K562 (cell line): ENCODE data around the gene TIMM44. TPM values are rescaled to one million over a fixed set of nuclear protein-coding genes. Genes with fewer than 3 reads are reported as not detected.

ENCODE experiments used
- DIDO1 ChIP-seq: fragments of 450-650 bp; IDR thresholded peaks from 2 replicates; pipeline ENCODE4 v1.6.1; 2016; ENCODE audit warnings: low read depth, missing biosample characterization, missing genetic modification characterization
- ELF2 ChIP-seq: fragments of 250-450 bp; sonication (Bioruptor Pico); IDR thresholded peaks from 2 replicates; pipeline ENCODE4 v1.5.0; 2021; ENCODE audit warnings: mild to moderate bottlenecking
- ETV6 ChIP-seq, 3 experiments: fragments of 150-350 bp in 1 of 3; sonication (generic) in 1 of 3; formaldehyde crosslinking in 1 of 3; IDR thresholded peaks; 2 replicates each; pipeline versions ENCODE4 v1.6.1 to v1.8.0; 2014 to 2022; ENCODE audit warnings: borderline replicate concordance in 2 of 3, low read depth in 2 of 3, antibody characterized with exemption in 1 of 3, low read length in 1 of 3, mild to moderate bottlenecking in 1 of 3, missing genetic modification reagents in 1 of 3
- FIP1L1 ChIP-seq: fragments of 200-400 bp; formaldehyde crosslinking; IDR thresholded peaks from 2 replicates; pipeline ENCODE4 v1.6.1; 2018; ENCODE audit warnings: mild to moderate bottlenecking, low read depth, low read length; ENCODE audit not compliant: poor library complexity, severe bottlenecking
- GABPB1 ChIP-seq: sonication (generic); formaldehyde crosslinking; IDR thresholded peaks from 2 replicates; pipeline ENCODE4 v1.8.0; 2022; ENCODE audit warnings: mild to moderate bottlenecking, missing genetic modification reagents
- GATAD2A ChIP-seq: fragments of 450-650 bp; IDR thresholded peaks from 2 replicates; pipeline ENCODE4 v1.6.1; 2017
- HNRNPL ChIP-seq: fragments of 200-400 bp; formaldehyde crosslinking; IDR thresholded peaks from 2 replicates; pipeline ENCODE4 v1.6.1; 2017; ENCODE audit warnings: low read depth, mild to moderate bottlenecking, low read length
- HOXB6 ChIP-seq: fragments of 250-450 bp; sonication (Bioruptor Pico); IDR thresholded peaks from 2 replicates; pipeline ENCODE4 v1.5.1; 2022; ENCODE audit warnings: mild to moderate bottlenecking, borderline replicate concordance
- MAZ ChIP-seq, 2 experiments: fragments of 450-650 bp in 1 of 2; sonication (generic) in 1 of 2; formaldehyde crosslinking; IDR thresholded peaks in 1 of 2; conservative IDR thresholded peaks in 1 of 2; 2 replicates each; pipeline versions ENCODE4 v1.4.0 to v1.5.0; 2020; ENCODE audit warnings: mild to moderate bottlenecking in 1 of 2, missing genetic modification reagents in 1 of 2
- MCM7 ChIP-seq, 2 experiments: fragments of 450-650 bp; IDR thresholded peaks; 2 replicates each; pipeline ENCODE4 v1.6.1; 2016 to 2018
- MED1 ChIP-seq: sonication (generic); formaldehyde crosslinking; IDR thresholded peaks from 2 replicates; pipeline ENCODE4 v1.8.1; 2023; ENCODE audit warnings: missing genetic modification reagents, borderline replicate concordance
- PHB2 ChIP-seq: fragments of 450-650 bp; IDR thresholded peaks from 2 replicates; pipeline ENCODE4 v1.6.1; 2017; ENCODE audit warnings: low read depth
- PPARD ChIP-seq: fragments of 250-450 bp; sonication (Bioruptor Pico); IDR thresholded peaks from 2 replicates; pipeline ENCODE4 v1.8.0; 2022; ENCODE audit warnings: inconsistent platforms, mild to moderate bottlenecking, moderate library complexity
- TAF9B ChIP-seq: fragments of 450-650 bp; IDR thresholded peaks from 2 replicates; pipeline ENCODE4 v1.6.1; 2018; ENCODE audit warnings: mild to moderate bottlenecking; ENCODE audit not compliant: partially characterized antibody
- ZFP36 ChIP-seq: fragments of 150-350 bp; IDR thresholded peaks from 2 replicates; pipeline ENCODE4 v1.6.1; 2018; ENCODE audit warnings: low read length, low read depth; ENCODE audit not compliant: partially characterized antibody
- ZNF23 ChIP-seq: fragments of 250-450 bp; sonication (Bioruptor Pico); IDR thresholded peaks from 2 replicates; pipeline ENCODE4 v1.4.0; 2020; ENCODE audit warnings: mild to moderate bottlenecking
- ZNF57 ChIP-seq: fragments of 450-650 bp; formaldehyde crosslinking; IDR thresholded peaks from 2 replicates; pipeline ENCODE4 v1.4.0; 2020; ENCODE audit warnings: mild to moderate bottlenecking, moderate library complexity
- ZNF583 ChIP-seq: fragments of 250-450 bp; sonication (Bioruptor Pico); IDR thresholded peaks from 2 replicates; pipeline ENCODE4 v1.4.0; 2020
- ZNF77 ChIP-seq: fragments of 250-450 bp; sonication (Bioruptor Pico); IDR thresholded peaks from 2 replicates; pipeline ENCODE4 v1.5.0; 2020
- polyA plus RNA-seq, 8 experiments: library from polyadenylated mRNA; depleted of rRNA in 4 of 8; stranded (reverse) in 5 of 8; unstranded in 3 of 8; fragments of >200 nt; fragmentation: Nextera tagmentation in 2 of 8; fragmentation: Illumina TruSeq in 1 of 8; extraction: Ambion mirVana in 2 of 8; extraction: Trizol in 1 of 8; gene quantifications; 2 replicates each; pipeline versions ENCODE4 v1.2.1 to v1.2.3, GENCODE V29; 2011 to 2014; ENCODE audit warnings: inconsistent platforms in 1 of 8, missing spikeins in 1 of 8
- total RNA-seq, 7 experiments: library from RNA; depleted of rRNA in 6 of 7; stranded (reverse); fragments of >200 nt in 6 of 7; fragmentation: Illumina TruSeq in 2 of 7; extraction: Trizol in 2 of 7; gene quantifications; 2 replicates each; pipeline versions ENCODE4 v1.2.1 to v1.2.3, GENCODE V29; 2011 to 2021; ENCODE audit warnings: low replicate concordance in 1 of 7
- TF ChIP-seq, protein P1 (sequence below): fragments of 250-450 bp; sonication (Bioruptor Pico); IDR thresholded peaks from 2 replicates; pipeline ENCODE4 v1.4.0; 2020; ENCODE audit warnings: borderline replicate concordance
- TF ChIP-seq, protein P2 (sequence below): fragments of 450-650 bp; formaldehyde crosslinking; IDR thresholded peaks from 2 replicates; pipeline ENCODE4 v1.4.0; 2022; ENCODE audit warnings: missing genetic modification characterization
- TF ChIP-seq, protein P3 (sequence below): sonication (generic); formaldehyde crosslinking; IDR thresholded peaks from 2 replicates; pipeline ENCODE4 v1.8.0; 2022; ENCODE audit warnings: mild to moderate bottlenecking, missing genetic modification reagents
- TF ChIP-seq, protein P4 (sequence below): fragments of 200-400 bp; formaldehyde crosslinking; IDR thresholded peaks from 2 replicates; pipeline ENCODE4 v1.6.1; 2017; ENCODE audit warnings: mild to moderate bottlenecking, low read depth, low read length, moderate library complexity

The TIMM44 gene
- total and polyA plus RNA-seq, 9 of the 15 experiments (the other 6 are each of a cell fraction or from before 2014, with no cell fraction given) = 10.3 to 231 (median 89.3) TPM

DNA sequence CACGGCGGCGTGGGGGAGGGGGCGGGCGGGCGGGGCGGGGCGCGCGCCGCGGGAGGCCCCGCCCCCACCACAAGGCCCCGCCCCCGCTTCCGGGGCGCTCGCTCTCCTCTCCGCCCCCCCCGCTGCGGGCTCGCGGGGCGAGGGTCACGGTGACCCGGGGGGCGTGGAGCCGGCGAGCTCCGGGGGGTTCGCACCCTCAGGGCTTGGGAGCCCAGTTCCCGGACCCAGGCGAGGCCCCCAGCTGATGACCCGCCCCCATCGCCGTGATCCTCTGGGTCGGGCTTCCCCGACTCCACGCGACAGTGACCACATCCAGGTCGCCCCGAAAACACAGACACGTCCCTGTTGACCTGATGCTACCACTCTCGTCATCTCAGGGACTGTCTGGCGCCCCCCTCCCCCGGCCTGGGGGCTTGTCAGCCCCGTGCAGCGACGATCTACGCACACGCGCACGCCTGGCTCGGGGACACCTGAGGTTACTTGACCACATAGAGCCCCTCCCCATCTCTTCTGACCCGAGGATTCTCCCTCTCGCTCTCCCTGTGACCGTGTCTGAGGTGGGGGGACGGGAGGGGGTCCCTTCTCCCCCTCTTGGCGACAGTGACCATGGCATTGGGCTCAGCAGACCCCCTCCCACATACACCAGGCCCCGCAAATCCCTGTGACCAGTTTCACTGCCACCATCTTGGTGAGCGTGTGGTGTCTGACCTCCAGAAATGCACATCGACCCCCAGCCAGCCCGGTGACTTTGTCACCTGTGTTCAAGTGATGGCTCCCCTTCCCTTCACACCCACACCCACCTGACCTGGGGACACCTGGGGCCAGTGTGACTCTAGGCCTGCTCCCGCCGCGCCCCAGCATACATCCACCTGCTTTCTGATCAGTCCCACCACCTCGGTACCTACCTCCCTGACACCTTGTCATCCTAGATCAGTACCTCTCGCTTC is 39.1 kb downstream of the TIMM44 start (continued):
- TF ChIP-seq, protein P1, sequence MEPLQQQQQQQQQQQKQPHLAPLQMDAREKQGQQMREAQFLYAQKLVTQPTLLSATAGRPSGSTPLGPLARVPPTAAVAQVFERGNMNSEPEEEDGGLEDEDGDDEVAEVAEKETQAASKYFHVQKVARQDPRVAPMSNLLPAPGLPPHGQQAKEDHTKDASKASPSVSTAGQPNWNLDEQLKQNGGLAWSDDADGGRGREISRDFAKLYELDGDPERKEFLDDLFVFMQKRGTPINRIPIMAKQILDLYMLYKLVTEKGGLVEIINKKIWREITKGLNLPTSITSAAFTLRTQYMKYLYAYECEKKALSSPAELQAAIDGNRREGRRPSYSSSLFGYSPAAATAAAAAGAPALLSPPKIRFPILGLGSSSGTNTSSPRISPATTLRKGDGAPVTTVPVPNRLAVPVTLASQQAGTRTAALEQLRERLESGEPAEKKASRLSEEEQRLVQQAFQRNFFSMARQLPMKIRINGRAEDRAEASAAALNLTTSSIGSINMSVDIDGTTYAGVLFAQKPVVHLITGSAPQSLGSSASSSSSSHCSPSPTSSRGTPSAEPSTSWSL (CRISPR knock-in tag) = no peak
- TF ChIP-seq ETV6 (IDR thresholded peaks at IDR 0.05; ENCODE audit: borderline replicate concordance in 1 of 2, low read depth in 2 of 2, low read length in 1 of 2) (no peak), ETV6 (CRISPR knock-in tag; IDR thresholded peaks at IDR 0.05; ENCODE audit: borderline replicate concordance) (no peak), ELF2 (CRISPR knock-in tag) (no peak), GATAD2A (no peak), DIDO1 (tag) (no peak), FIP1L1 (no peak), ZFP36 (no peak), PHB2 (no peak), MED1 (CRISPR knock-in tag) (no peak), ZNF77 (CRISPR knock-in tag) (no peak), PPARD (CRISPR knock-in tag) (no peak), HNRNPL (no peak), HOXB6 (no peak), ZNF57 (CRISPR knock-in tag) (no peak), MAZ (CRISPR knock-in tag; conservative IDR thresholded peaks at IDR 0.05 in 1 of 2, IDR thresholded peaks at IDR 0.05 in 1 of 2) (no peak; a peak in 2 of 4 replicates), ZNF23 (CRISPR knock-in tag) (no peak), TAF9B (no peak), MCM7 (IDR thresholded peaks at IDR 0.05) (no peak), GABPB1 (CRISPR knock-in tag) (peak; percentile 43; the same call in 1 of the 2 replicates), ZNF583 (CRISPR knock-in tag) (no peak)
- TF ChIP-seq, protein P2, sequence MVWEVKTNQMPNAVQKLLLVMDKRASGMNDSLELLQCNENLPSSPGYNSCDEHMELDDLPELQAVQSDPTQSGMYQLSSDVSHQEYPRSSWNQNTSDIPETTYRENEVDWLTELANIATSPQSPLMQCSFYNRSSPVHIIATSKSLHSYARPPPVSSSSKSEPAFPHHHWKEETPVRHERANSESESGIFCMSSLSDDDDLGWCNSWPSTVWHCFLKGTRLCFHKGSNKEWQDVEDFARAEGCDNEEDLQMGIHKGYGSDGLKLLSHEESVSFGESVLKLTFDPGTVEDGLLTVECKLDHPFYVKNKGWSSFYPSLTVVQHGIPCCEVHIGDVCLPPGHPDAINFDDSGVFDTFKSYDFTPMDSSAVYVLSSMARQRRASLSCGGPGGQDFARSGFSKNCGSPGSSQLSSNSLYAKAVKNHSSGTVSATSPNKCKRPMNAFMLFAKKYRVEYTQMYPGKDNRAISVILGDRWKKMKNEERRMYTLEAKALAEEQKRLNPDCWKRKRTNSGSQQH = no peak
- TF ChIP-seq, protein P3, sequence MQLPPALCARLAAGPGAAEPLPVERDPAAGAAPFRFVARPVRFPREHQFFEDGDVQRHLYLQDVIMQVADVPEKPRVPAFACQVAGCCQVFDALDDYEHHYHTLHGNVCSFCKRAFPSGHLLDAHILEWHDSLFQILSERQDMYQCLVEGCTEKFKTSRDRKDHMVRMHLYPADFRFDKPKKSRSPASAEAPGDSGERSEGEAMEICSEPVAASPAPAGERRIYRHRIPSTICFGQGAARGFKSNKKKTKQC (CRISPR knock-in tag) = no peak
- TF ChIP-seq, protein P4, sequence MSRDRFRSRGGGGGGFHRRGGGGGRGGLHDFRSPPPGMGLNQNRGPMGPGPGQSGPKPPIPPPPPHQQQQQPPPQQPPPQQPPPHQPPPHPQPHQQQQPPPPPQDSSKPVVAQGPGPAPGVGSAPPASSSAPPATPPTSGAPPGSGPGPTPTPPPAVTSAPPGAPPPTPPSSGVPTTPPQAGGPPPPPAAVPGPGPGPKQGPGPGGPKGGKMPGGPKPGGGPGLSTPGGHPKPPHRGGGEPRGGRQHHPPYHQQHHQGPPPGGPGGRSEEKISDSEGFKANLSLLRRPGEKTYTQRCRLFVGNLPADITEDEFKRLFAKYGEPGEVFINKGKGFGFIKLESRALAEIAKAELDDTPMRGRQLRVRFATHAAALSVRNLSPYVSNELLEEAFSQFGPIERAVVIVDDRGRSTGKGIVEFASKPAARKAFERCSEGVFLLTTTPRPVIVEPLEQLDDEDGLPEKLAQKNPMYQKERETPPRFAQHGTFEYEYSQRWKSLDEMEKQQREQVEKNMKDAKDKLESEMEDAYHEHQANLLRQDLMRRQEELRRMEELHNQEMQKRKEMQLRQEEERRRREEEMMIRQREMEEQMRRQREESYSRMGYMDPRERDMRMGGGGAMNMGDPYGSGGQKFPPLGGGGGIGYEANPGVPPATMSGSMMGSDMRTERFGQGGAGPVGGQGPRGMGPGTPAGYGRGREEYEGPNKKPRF = no peak
